Peyer's patch (tissue), 4 donors: ENCODE results near the gene RAP1GAP. TPM values are rescaled to one million over a fixed set of nuclear protein-coding genes. Genes with fewer than 3 reads are reported as not detected.

Experiments used
- DNase-seq, 3 donors: peaks; one replicate each; pipeline ENCODE4 v3.0.0-alpha.2; 2017 to 2019
- H3K27ac ChIP-seq, 4 donors: fragments of 200-600 bp; sonication (generic); one replicate each; pipeline ENCODE4 v1.5.1; 2016 to 2019
- H3K27me3 ChIP-seq, 2 donors: fragments of 200-600 bp; sonication (generic); one replicate each; pipeline ENCODE4 v1.5.1; 2019
- H3K36me3 ChIP-seq, 3 donors: fragments of 200-600 bp; sonication (generic); one replicate each; pipeline ENCODE4 v1.5.1; 2016 to 2019
- H3K4me1 ChIP-seq, 4 donors: fragments of 200-600 bp; sonication (generic); one replicate each; pipeline ENCODE4 v1.5.1; 2016 to 2019
- H3K4me3 ChIP-seq, 4 donors: fragments of 200-600 bp; sonication (generic); 1 replicate in 3 of 4; 2 replicates in 1 of 4; pipeline ENCODE4 v1.5.1; 2016 to 2019; ENCODE audit warnings: mild to moderate bottlenecking in 1 of 4
- H3K9me3 ChIP-seq, 4 donors: fragments of 200-600 bp; sonication (generic); one replicate each; pipeline ENCODE4 v1.5.1; 2016 to 2019; ENCODE audit warnings: mild to moderate bottlenecking in 1 of 4
- POLR2A ChIP-seq, 2 donors: fragments of 450-650 bp; IDR thresholded peaks; one replicate each; pipeline ENCODE4 v1.5.1; 2017; ENCODE audit warnings: antibody characterized with exemption in 2 of 2, mild to moderate bottlenecking in 2 of 2, moderate library complexity in 2 of 2
- total RNA-seq, 4 donors: library from RNA; depleted of rRNA; stranded (reverse); fragments of >200 nt; gene quantifications; one replicate each; pipeline ENCODE4 v1.1.0, GENCODE V29; 2016
- TF ChIP-seq, protein P1 (sequence below), 6 experiments: fragments of 450-650 bp in 4 of 6; fragments of 200-600 bp in 2 of 6; sonication (generic) in 1 of 6; IDR thresholded peaks; one replicate each; pipeline ENCODE4 v1.5.1; 2017 to 2019; ENCODE audit warnings: antibody characterized with exemption in 6 of 6, mild to moderate bottlenecking in 3 of 6, moderate library complexity in 1 of 6

The RAP1GAP gene
- total RNA-seq, 4 donors from 2014 or later, result 32.2 to 65.3 (median 57.0) TPM

DNA sequence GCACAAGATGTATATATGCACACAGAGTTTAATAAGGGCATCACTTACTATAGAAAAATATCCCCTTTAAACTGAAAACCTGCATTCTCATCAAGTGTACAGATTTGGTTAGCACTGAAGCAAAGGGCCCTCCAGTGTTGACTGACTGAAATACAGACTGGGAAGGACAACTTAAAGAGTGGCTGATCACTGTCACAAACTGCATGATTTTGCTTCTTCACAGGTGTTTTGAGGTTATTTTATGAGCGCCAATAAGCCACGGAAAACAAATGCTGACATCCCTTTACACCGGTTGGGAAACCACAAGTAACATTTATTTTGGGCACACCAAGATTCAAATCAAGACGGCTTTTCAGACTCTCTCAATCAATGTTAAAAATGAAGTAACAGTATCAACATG is 30.9 kb upstream of the RAP1GAP start:
- Histone ChIP-seq H3K36me3 (peaks cover 0 to 63% (median 0%) of the 10 kb centered on the region in 3 donors), H3K27me3 (no peaks in the 10 kb centered on the region), H3K27ac (no peak overlapping the region), H3K9me3 (no peaks in the 10 kb centered on the region), H3K4me1 (no peaks in the 10 kb centered on the region), H3K4me3 (no peak overlapping the region)
- TF ChIP-seq, protein P1, sequence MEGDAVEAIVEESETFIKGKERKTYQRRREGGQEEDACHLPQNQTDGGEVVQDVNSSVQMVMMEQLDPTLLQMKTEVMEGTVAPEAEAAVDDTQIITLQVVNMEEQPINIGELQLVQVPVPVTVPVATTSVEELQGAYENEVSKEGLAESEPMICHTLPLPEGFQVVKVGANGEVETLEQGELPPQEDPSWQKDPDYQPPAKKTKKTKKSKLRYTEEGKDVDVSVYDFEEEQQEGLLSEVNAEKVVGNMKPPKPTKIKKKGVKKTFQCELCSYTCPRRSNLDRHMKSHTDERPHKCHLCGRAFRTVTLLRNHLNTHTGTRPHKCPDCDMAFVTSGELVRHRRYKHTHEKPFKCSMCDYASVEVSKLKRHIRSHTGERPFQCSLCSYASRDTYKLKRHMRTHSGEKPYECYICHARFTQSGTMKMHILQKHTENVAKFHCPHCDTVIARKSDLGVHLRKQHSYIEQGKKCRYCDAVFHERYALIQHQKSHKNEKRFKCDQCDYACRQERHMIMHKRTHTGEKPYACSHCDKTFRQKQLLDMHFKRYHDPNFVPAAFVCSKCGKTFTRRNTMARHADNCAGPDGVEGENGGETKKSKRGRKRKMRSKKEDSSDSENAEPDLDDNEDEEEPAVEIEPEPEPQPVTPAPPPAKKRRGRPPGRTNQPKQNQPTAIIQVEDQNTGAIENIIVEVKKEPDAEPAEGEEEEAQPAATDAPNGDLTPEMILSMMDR (IDR thresholded peaks at IDR 0.05), result no peak
- TF ChIP-seq POLR2A (IDR thresholded peaks at IDR 0.05), result no peak
- DNase-seq, result no peak

GRCh38 chr1:21696931-21697330 is 27.8 kb upstream of the RAP1GAP start:
- Histone ChIP-seq H3K4me1 (no peaks in the 10 kb centered on the region), H3K9me3 (no peaks in the 10 kb centered on the region), H3K36me3 (peaks cover 0 to 65% (median 3%) of the 10 kb centered on the region in 3 donors), H3K4me3 (no peak overlapping the region), H3K27ac (no peak overlapping the region), H3K27me3 (no peaks in the 10 kb centered on the region)
- no peak for TF ChIP-seq POLR2A (IDR thresholded peaks at IDR 0.05)
- TF ChIP-seq, protein P1 (IDR thresholded peaks at IDR 0.05), result no peak
- no peak for DNase-seq

DNA sequence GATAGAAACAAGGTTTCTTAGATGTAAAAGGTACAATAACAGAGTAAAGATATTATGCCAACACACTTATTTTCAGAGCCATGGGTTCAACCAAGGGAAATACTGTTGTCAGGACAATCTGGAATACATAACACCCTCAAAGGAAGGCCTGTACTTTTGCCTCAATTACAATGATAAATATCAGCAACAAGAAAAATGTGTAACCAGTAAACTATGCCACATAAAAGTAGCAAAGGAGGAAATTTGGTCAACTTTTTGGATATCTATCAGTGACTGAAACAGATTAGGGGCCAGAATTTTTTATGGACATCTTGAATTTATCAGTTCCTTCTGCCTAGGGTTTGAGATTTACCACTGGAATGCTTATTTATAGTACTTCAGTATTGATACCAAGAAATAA is 24.6 kb upstream of the RAP1GAP start:
- Histone ChIP-seq H3K9me3 (no peaks in the 10 kb centered on the region), H3K4me1 (no peaks in the 10 kb centered on the region), H3K4me3 (no peak overlapping the region), H3K27me3 (no peaks in the 10 kb centered on the region), H3K27ac (no peak overlapping the region), H3K36me3 (peaks cover 0 to 73% (median 3%) of the 10 kb centered on the region in 3 donors)
- DNase-seq, result no peak
- TF ChIP-seq POLR2A (IDR thresholded peaks at IDR 0.05), result no peak
- TF ChIP-seq, protein P1 (IDR thresholded peaks at IDR 0.05), result no peak

DNA sequence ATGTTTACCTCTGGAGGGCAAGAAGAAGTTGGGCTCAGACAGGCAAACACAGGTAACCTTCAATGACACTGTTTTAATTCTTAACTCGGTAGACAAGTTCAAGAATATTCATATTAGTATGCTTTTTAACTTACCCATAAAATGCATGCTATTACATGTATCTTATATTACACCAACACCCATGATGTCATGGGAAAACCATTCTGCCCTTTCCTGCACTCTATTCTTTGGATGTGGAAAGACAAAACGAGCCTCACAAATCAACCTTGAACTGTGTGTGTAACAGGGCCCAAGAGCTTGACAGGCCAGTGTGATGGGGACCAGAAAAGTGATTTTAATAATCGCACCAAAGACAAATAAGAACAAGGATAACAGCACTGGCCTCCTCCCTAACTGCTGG is 22.6 kb upstream of the RAP1GAP start:
- no peaks in the 10 kb centered on the region for H3K4me1 ChIP-seq
- TF ChIP-seq, protein P1 (IDR thresholded peaks at IDR 0.05), result no peak
- TF ChIP-seq POLR2A (IDR thresholded peaks at IDR 0.05), result no peak
- no peak overlapping the region for H3K4me3 ChIP-seq
- no peak overlapping the region for H3K27ac ChIP-seq
- H3K36me3 ChIP-seq, result peaks cover 0 to 93% (median 3%) of the 10 kb centered on the region in 3 donors
- no peaks in the 10 kb centered on the region for H3K27me3 ChIP-seq
- H3K9me3 ChIP-seq, result no peaks in the 10 kb centered on the region
- no peak for DNase-seq

GRCh38 chr1:21689661-21690372 is 20.7 kb upstream of the RAP1GAP start:
- Histone ChIP-seq H3K9me3 (no peaks in the 10 kb centered on the region), H3K4me1 (no peaks in the 10 kb centered on the region), H3K27ac (no peak overlapping the region), H3K4me3 (no peak overlapping the region), H3K36me3 (peaks cover 0 to 97% (median 3%) of the 10 kb centered on the region in 3 donors), H3K27me3 (no peaks in the 10 kb centered on the region)
- TF ChIP-seq, protein P1 (IDR thresholded peaks at IDR 0.05), result no peak
- no peak for TF ChIP-seq POLR2A (IDR thresholded peaks at IDR 0.05)
- no peak for DNase-seq
